Esophagus muscularis mucosa (tissue), 3 donors: ENCODE data around the gene DLG1.

Experiments used
- CTCF ChIP-seq, 3 experiments: fragments of 200-600 bp in 2 of 3; fragments of 450-650 bp in 1 of 3; sonication (generic) in 2 of 3; IDR thresholded peaks; one replicate each; pipeline ENCODE4 v1.5.1; 2017 to 2019; ENCODE audit warnings: antibody characterized with exemption in 3 of 3, mild to moderate bottlenecking in 2 of 3, moderate library complexity in 1 of 3
- EP300 ChIP-seq: sonication (generic); formaldehyde crosslinking; IDR thresholded peaks from one replicate; pipeline ENCODE4 v1.6.1; 2017; ENCODE audit warnings: antibody characterized with exemption

GRCh38 chr3:197322149-197322548 lies 23.7 kb upstream of the DLG1 start:
- TF ChIP-seq CTCF (IDR thresholded peaks at IDR 0.05) (no peak), EP300 (no peak)
